Kidney epithelial cell (primary cell): Measurements from ENCODE around the gene B4GALNT3. TPM values are rescaled to one million over a fixed set of nuclear protein-coding genes. Genes with fewer than 3 reads are reported as not detected.
A peak's percentile ranks its signal among the peaks of the same experiment; 100 is the strongest.

Experiments used
- DNase-seq: peaks from one replicate; pipeline ENCODE4 v3.0.0-alpha.2; 2010; ENCODE audit warnings: low read depth
- H3K27me3 ChIP-seq: 2 replicates; pipeline ENCODE4 v1.6.0; 2011; ENCODE audit warnings: low read length; ENCODE audit not compliant: control insufficient read depth, insufficient read depth
- H3K36me3 ChIP-seq: 2 replicates; pipeline ENCODE4 v1.5.1; 2011; ENCODE audit warnings: low read length; ENCODE audit not compliant: control insufficient read depth, insufficient read depth
- H3K4me3 ChIP-seq: 2 replicates; pipeline ENCODE4 v1.5.1; 2011; ENCODE audit warnings: low read depth, mild to moderate bottlenecking, control low read depth, low read length
- total RNA-seq: library from RNA; depleted of rRNA; stranded (reverse); fragments of >200 nt; gene quantifications from 2 replicates; pipeline ENCODE4 v1.2.3, GENCODE V29; 2015
- TF ChIP-seq, protein P1 (sequence below): IDR thresholded peaks from 2 replicates; pipeline ENCODE4 v1.5.1; 2011; ENCODE audit warnings: mild to moderate bottlenecking, moderate library complexity, low read length, control low read depth, inconsistent platforms; ENCODE audit not compliant: insufficient read depth, poor library complexity, severe bottlenecking

Gene B4GALNT3
- total RNA-seq, 1 donor from 2014 or later: 6.8 TPM

DNA sequence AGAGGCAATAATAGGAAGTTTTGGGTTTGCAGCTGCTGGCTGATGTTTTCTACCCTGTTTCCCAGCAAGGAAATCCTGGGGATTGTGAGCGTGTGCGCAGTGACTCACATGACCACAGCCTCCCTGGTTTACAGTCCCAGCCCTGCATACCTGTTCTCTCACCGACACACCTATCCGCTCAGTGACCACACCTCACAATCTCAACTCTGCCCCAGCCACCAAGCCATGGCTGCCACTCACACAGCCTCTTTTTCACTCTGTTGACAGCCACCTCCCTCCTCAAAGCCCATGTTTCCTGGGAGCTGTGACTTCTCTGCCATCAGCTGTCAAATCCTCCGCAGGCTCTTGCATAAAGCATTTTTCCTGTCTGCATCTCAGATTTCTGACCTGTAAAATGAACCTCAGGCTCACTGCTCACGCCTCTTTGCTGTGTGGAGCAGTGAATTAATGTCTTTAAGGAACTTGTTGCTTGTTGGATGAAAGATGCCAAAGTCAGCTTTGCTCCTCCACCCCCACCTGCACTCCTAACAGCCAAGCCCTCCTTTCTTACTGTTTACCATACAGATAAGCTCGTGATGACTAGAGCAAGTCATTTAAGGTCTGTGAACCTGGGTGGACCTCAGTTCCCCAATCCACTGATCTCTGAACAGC is 43.5 kb downstream of the B4GALNT3 start:
- Histone ChIP-seq H3K36me3 (no peaks in the 10 kb centered on the region), H3K27me3 (no peaks in the 10 kb centered on the region), H3K4me3 (no peak overlapping the region)
- TF ChIP-seq, protein P1, sequence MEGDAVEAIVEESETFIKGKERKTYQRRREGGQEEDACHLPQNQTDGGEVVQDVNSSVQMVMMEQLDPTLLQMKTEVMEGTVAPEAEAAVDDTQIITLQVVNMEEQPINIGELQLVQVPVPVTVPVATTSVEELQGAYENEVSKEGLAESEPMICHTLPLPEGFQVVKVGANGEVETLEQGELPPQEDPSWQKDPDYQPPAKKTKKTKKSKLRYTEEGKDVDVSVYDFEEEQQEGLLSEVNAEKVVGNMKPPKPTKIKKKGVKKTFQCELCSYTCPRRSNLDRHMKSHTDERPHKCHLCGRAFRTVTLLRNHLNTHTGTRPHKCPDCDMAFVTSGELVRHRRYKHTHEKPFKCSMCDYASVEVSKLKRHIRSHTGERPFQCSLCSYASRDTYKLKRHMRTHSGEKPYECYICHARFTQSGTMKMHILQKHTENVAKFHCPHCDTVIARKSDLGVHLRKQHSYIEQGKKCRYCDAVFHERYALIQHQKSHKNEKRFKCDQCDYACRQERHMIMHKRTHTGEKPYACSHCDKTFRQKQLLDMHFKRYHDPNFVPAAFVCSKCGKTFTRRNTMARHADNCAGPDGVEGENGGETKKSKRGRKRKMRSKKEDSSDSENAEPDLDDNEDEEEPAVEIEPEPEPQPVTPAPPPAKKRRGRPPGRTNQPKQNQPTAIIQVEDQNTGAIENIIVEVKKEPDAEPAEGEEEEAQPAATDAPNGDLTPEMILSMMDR: no peak
- DNase-seq: peak; percentile 72

DNA sequence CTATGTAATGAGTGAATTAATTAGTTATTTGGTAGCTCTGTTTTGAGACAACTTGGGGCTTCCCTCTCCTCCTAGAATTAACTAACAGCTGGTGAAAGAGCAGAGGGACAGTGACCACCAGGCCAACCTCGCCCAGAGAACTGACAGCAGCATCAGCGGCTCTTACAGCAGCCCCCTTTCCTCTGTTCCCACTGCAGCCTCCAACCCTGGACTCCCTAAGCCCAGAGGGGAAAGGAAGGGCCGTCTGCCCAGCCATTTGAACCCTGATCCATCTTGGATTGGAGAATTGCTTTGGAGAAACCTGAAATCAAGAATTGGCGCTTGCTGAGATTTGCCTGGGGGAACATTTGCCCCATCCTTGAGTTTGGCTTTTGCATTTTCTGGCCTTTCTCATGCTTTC is 45.5 kb downstream of the B4GALNT3 start:
- TF ChIP-seq, protein P1: no peak
- Histone ChIP-seq H3K27me3 (no peaks in the 10 kb centered on the region), H3K36me3 (no peaks in the 10 kb centered on the region)

DNA sequence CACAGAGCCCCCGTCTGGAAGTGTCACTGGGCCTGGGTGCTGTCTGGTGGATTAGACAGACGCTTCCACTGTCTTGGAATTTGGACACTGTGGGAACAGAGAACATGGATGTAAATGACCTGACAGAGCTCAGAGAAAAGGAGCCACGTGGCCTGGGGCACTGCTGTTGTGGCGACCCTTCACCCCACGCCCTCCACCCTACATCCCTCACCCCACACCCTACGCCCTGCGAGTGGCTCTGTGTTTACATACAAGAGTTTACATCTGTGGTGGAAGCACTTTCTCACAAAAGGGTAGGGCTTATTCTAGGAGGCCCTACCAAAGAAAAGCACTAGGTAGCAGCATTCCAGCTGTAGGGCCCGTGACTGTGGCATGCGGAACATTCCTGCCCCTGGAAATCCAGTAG is 47.7 kb downstream of the B4GALNT3 start:
- H3K4me3 ChIP-seq: no peak overlapping the region
- H3K27me3 ChIP-seq: no peaks in the 10 kb centered on the region
- no peaks in the 10 kb centered on the region for H3K36me3 ChIP-seq
- DNase-seq: no peak
- TF ChIP-seq, protein P1: no peak

More for the DNA sequence above, 45.5 kb downstream of the B4GALNT3 start:
- DNase-seq: no peak
- no peak overlapping the region for H3K4me3 ChIP-seq

DNA sequence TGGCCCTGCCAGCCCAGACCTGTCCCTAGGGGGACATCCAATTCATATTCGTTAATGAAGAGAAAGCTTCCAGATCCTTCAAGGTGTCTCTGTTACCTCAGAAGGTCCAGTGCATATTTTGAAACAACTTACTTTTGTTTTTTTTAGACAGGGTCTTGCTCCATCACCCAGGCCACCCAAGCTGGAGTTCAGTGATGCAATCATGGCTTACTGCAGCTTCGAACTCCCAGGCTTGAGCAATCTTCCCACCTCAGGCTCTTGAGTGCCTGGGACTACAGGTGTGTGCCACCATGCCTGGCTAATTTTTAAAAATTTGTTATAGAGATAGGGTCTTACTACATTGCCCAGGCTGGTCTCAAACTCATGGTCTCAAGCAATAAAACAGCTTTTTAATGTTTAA is 48.4 kb downstream of the B4GALNT3 start:
- TF ChIP-seq, protein P1: no peak
- no peaks in the 10 kb centered on the region for H3K36me3 ChIP-seq
- no peak overlapping the region for H3K4me3 ChIP-seq
- no peak for DNase-seq
- H3K27me3 ChIP-seq: no peaks in the 10 kb centered on the region

DNA sequence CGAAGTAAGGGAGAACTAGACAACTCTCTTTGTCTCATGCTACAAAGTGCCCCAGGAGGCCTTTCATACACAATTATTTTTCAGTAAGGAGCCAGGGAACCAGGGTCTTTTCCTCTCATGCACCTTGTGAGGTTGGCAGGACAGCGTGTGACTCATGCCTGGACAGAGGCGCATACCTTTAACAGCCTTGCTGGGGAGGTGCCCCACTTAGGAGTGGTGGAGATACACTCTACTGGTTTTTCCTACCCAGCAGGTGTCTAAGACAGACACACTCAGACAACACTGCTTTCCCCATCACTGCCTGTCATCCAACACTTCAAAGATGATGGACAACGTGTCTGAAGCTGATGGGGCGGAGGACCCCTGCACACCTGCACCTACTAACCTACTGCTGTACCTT is 49.1 kb downstream of the B4GALNT3 start:
- Histone ChIP-seq H3K4me3 (no peak overlapping the region), H3K27me3 (no peaks in the 10 kb centered on the region), H3K36me3 (no peaks in the 10 kb centered on the region)
- TF ChIP-seq, protein P1: no peak
- DNase-seq: peak; percentile 34

DNA sequence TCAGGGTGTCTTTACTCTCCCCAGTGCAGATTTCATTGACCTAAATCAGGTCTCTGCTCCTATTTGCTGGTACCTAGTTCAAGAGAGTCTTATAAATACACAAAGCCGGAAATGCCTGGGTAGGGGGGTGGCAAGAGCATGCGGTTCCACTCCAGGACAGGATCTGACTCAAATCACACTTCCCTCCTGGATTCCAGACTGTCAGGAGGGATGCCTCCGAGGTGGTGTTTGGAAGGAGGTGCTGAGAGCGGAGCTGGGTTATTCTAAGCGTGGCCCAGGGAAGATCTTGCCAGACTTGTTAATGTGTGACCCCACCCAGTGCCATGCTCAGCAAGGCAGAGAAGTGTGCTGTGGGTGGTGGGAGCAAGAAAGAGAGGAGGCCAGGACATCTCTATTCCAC is 49.8 kb downstream of the B4GALNT3 start:
- peak; percentile 23 for DNase-seq
- Histone ChIP-seq H3K4me3 (no peak overlapping the region), H3K27me3 (no peaks in the 10 kb centered on the region), H3K36me3 (no peaks in the 10 kb centered on the region)
- TF ChIP-seq, protein P1: no peak
